ENCODE measurements around the gene ESAM.

Gene ESAM

GRCh38 chr11:124743050-124743449, 19.0 kb downstream of the ESAM start:
- no peak for DNase-seq (ENCODE audit: low spot score)
- TF ChIP-seq, protein P1, sequence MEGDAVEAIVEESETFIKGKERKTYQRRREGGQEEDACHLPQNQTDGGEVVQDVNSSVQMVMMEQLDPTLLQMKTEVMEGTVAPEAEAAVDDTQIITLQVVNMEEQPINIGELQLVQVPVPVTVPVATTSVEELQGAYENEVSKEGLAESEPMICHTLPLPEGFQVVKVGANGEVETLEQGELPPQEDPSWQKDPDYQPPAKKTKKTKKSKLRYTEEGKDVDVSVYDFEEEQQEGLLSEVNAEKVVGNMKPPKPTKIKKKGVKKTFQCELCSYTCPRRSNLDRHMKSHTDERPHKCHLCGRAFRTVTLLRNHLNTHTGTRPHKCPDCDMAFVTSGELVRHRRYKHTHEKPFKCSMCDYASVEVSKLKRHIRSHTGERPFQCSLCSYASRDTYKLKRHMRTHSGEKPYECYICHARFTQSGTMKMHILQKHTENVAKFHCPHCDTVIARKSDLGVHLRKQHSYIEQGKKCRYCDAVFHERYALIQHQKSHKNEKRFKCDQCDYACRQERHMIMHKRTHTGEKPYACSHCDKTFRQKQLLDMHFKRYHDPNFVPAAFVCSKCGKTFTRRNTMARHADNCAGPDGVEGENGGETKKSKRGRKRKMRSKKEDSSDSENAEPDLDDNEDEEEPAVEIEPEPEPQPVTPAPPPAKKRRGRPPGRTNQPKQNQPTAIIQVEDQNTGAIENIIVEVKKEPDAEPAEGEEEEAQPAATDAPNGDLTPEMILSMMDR (IDR thresholded peaks at IDR 0.05; ENCODE audit: extremely low read depth, insufficient read depth, missing control alignments) = no peak
- in situ Hi-C loops (cut with MboI; ENCODE audit: low pct_unique_long_range_greater_than_20kb, low sequenced_read_pairs, unreplicated experiment) = no loop called here

DNA sequence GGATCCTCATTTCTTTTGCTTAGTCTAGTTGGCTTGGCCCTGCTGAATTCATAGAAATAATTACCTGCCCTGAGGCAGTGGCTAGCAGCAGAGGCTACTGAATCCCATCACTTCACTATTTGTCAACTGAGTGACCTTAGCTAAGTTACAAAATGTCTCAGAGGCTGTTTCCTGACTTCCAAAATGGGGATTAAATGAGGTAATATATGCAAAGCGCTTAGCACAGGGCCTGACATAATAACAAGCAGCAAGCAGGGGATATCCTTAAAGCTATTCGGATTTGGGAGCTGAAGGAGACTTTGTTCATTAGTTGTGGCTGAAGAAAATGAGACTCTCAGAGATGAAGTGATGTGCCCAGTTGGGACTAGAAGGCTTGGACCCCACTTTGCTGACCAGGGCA, 19.5 kb downstream of the ESAM start:
- in situ Hi-C loops (cut with MboI; ENCODE audit: low pct_unique_long_range_greater_than_20kb, low sequenced_read_pairs, unreplicated experiment) = no loop called here

GRCh38 chr11:124740277-124740882, 21.7 kb downstream of the ESAM start:
- DNase-seq (ENCODE audit: low spot score) = peak; percentile 74
- in situ Hi-C loops (cut with MboI; ENCODE audit: low pct_unique_long_range_greater_than_20kb, low sequenced_read_pairs, unreplicated experiment) = no loop called here
- TF ChIP-seq, protein P1 (IDR thresholded peaks at IDR 0.05; ENCODE audit: extremely low read depth, insufficient read depth, missing control alignments) = peak; percentile 62

More for the DNA sequence above, 19.5 kb downstream of the ESAM start:
- TF ChIP-seq, protein P1 (IDR thresholded peaks at IDR 0.05; ENCODE audit: extremely low read depth, insufficient read depth, missing control alignments) = no peak
- no peak for DNase-seq (ENCODE audit: low spot score)

- DNase-seq (ENCODE audit: low spot score) = peak; percentile 97
- in situ Hi-C loops (cut with MboI; ENCODE audit: low pct_unique_long_range_greater_than_20kb, low sequenced_read_pairs, unreplicated experiment) = no loop called here
- TF ChIP-seq, protein P1 (IDR thresholded peaks at IDR 0.05; ENCODE audit: extremely low read depth, insufficient read depth, missing control alignments) = no peak
These were observed 22.4 kb downstream of the ESAM start, which contains the start of gene NRGN for GRCh38 chr11:124739479-124740276. NRGN (plus strand) TSS chr11:124739942; CDS start chr11:124740085, 143 bp downstream.

DNA sequence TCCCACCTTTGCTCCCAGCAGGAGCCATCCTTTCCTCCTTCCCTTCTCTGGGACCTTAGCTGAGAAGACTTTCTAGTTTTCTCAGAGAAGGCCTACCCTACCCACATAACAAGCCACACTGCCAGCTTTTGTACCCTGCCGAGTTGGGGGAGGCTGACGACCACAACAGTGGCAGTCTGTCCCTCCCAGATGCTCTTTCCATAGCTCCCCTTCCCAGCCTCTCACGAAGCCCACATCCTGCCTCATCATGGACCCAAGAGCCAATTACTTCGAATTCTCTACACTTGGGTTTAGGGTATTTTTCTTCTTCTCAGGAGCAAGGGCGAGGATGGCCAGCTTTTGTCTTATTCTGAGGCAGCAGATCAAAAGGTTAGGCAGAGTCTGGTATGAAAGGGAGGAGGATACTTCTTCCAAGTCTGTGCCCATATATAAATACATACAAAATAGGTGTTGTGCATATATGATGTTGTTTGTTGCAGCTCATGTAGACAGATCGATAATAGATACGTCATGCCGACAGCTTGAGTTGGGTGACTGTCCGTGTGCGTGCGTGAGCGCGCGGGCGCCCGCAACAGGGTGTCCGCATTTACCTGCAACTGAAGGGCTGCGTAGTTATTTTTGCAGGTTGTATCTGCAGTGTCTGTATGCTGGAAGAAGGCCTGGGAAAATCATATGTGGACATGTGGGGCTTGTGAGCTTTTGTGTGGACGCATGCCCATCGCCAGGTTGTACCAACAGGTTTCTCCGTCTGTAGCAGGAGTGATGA, 23.2 kb downstream of the ESAM start:
- DNase-seq (ENCODE audit: low spot score) = no peak
- in situ Hi-C loops (cut with MboI; ENCODE audit: low pct_unique_long_range_greater_than_20kb, low sequenced_read_pairs, unreplicated experiment) = no loop called here
- TF ChIP-seq, protein P1 (IDR thresholded peaks at IDR 0.05; ENCODE audit: extremely low read depth, insufficient read depth, missing control alignments) = no peak

- TF ChIP-seq, protein P1 (IDR thresholded peaks at IDR 0.05; ENCODE audit: extremely low read depth, insufficient read depth, missing control alignments) = no peak
- in situ Hi-C loops (cut with MboI; ENCODE audit: low pct_unique_long_range_greater_than_20kb, low sequenced_read_pairs, unreplicated experiment) = no loop called here
- no peak for DNase-seq (ENCODE audit: low spot score)
These were observed 24.3 kb downstream of the ESAM start for GRCh38 chr11:124737638-124738305.

Data from GM13977 (cell line).